Lung (tissue), 12 donors: ENCODE results near the gene AP1G2. TPM values are rescaled to one million over a fixed set of nuclear protein-coding genes. Genes with fewer than 3 reads are reported as not detected.

Experiments
- ATAC-seq: fragments of 200-7000 bp; cut with Tn5 transposase; one replicate; pipeline ENCODE4 v1.9.1; 2020; ENCODE audit warnings: moderate number of reproducible peaks; ENCODE audit not compliant: insufficient read depth, low FRiP score
- DNase-seq, 3 donors: peaks; one replicate each; pipeline ENCODE4 v3.0.0-alpha.2; 2013 to 2017
- H3K27ac ChIP-seq, 2 donors: one replicate each; pipeline ENCODE4 v1.5.1; 2013; ENCODE audit warnings: mild to moderate bottlenecking in 2 of 2, moderate library complexity in 2 of 2, control low read depth in 1 of 2, inconsistent platforms in 1 of 2, low read depth in 1 of 2, low read length in 1 of 2
- H3K27me3 ChIP-seq, 3 donors: one replicate each; pipeline ENCODE4 v1.5.1; 2013; ENCODE audit warnings: low read length in 2 of 3; ENCODE audit not compliant: control insufficient read depth in 3 of 3, insufficient read depth in 3 of 3
- H3K36me3 ChIP-seq, 4 donors: one replicate each; pipeline ENCODE4 v1.5.1; 2013; ENCODE audit warnings: low read length in 4 of 4, mild to moderate bottlenecking in 1 of 4, moderate library complexity in 1 of 4; ENCODE audit not compliant: control insufficient read depth in 4 of 4, insufficient read depth in 4 of 4
- H3K4me1 ChIP-seq, 5 donors: one replicate each; pipeline ENCODE4 v1.5.1; 2013; ENCODE audit warnings: low read length in 5 of 5, mild to moderate bottlenecking in 2 of 5, moderate library complexity in 1 of 5; ENCODE audit not compliant: control insufficient read depth in 5 of 5, insufficient read depth in 5 of 5
- H3K4me3 ChIP-seq: one replicate; pipeline ENCODE4 v1.5.1; 2013; ENCODE audit warnings: mild to moderate bottlenecking, control low read depth, moderate library complexity
- H3K9ac ChIP-seq, 2 donors: one replicate each; pipeline ENCODE4 v1.5.1; 2013; ENCODE audit warnings: low read length in 2 of 2, control low read depth in 1 of 2; ENCODE audit not compliant: insufficient read depth in 1 of 2
- H3K9me3 ChIP-seq, 4 donors: one replicate each; pipeline ENCODE4 v1.5.1; 2013; ENCODE audit warnings: low read length in 3 of 4, mild to moderate bottlenecking in 1 of 4, moderate library complexity in 1 of 4; ENCODE audit not compliant: control insufficient read depth in 4 of 4, insufficient read depth in 3 of 4
- WGBS, 2 donors: extraction: QIAGEN DNeasy Blood & Tissue Kit; methylation state at CpG; one replicate each; pipeline ENCODE4 v1.1.7; 2013; 5-methylcytosine and 5-hydroxymethylcytosine counted together
- polyA plus RNA-seq, 2 donors: library from polyadenylated mRNA; stranded (reverse); fragments of 200-250 nt; gene quantifications; one replicate each; pipeline ENCODE4 v1.2.1, GENCODE V29; 2013
- total RNA-seq, 2 donors: library from RNA; depleted of rRNA in 1 of 2; stranded (reverse); fragments of >200 nt in 1 of 2; gene quantifications; one replicate each; pipeline ENCODE4 v1.2.1, GENCODE V29; 2014 to 2021
- TF ChIP-seq, protein P1 (sequence below): IDR thresholded peaks from 2 replicates; pipeline ENCODE4 v1.5.1; 2012; ENCODE audit warnings: mild to moderate bottlenecking; ENCODE audit errors: control extremely low read depth, extremely low read depth
- donor health status: control.
- donor health status: control.
- donor health status: Bipolar disorder and iron deficiency.
- donor health status: healthy.
- donor health status: DM: yes; HTN: yes; CAD: no.

AP1G2 gene
- total and polyA plus RNA-seq, 4 donors: 48.0 to 106 (median 81.8) TPM

DNA sequence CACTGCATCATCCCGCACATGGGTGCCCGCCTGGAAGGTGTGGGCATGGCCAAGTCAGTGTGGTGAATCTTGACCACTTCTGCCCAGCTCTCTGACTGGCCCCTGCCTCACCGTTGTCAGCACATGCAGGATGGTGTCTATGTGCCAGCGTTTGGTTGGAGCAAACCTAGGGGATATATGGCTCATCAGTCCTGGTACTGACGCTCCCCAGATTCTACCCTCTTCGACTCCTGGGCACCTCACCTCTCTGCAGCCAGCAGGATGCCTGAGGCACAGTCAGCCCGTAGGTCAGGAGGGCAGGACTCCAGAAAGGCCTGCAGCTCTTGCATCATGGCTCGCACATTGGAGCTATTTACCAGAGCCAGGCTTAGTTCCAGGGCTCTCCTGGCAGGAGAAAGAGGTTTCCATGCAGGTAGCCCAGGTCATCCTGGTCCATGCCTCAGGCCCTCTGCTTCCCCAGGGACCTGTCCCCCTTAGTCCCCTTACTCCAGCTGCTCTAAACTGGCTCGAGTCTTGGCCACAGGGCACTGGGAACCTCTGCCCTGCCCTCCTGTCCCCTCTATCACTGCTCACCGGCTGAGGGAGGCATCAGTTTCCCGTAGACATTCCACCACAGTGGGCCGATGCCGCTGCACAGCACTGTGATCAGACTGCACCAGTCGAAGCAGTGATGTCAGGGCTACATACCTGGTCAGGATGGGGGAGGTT is 4.0 kb downstream of the AP1G2 start:
- H3K36me3 ChIP-seq: peaks cover 0 to 29% (median 18%) of the 10 kb centered on the region in 4 donors

GRCh38 chr14:23562822-23563472 is 4.6 kb downstream of the AP1G2 start:
- DNase-seq: peak; percentile 49 to 63 (median 57)
- no peak overlapping the region for H3K4me3 ChIP-seq
- no peak overlapping the region for H3K9ac ChIP-seq
- peak overlapping the region in 1 of 2 donors; percentile 5 for H3K27ac ChIP-seq
- peaks cover 0 to 32% (median 19%) of the 10 kb centered on the region in 4 donors for H3K36me3 ChIP-seq
- H3K4me1 ChIP-seq: peaks cover 0 to 13% (median 2%) of the 10 kb centered on the region in 5 donors
- H3K27me3 ChIP-seq: no peaks in the 10 kb centered on the region
- no peaks in the 10 kb centered on the region for H3K9me3 ChIP-seq
- TF ChIP-seq, protein P1, sequence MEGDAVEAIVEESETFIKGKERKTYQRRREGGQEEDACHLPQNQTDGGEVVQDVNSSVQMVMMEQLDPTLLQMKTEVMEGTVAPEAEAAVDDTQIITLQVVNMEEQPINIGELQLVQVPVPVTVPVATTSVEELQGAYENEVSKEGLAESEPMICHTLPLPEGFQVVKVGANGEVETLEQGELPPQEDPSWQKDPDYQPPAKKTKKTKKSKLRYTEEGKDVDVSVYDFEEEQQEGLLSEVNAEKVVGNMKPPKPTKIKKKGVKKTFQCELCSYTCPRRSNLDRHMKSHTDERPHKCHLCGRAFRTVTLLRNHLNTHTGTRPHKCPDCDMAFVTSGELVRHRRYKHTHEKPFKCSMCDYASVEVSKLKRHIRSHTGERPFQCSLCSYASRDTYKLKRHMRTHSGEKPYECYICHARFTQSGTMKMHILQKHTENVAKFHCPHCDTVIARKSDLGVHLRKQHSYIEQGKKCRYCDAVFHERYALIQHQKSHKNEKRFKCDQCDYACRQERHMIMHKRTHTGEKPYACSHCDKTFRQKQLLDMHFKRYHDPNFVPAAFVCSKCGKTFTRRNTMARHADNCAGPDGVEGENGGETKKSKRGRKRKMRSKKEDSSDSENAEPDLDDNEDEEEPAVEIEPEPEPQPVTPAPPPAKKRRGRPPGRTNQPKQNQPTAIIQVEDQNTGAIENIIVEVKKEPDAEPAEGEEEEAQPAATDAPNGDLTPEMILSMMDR: peak; percentile 65
- ATAC-seq: no peak
- WGBS, 2 donors: 97 to 100% methylated on average over 2 of the region's 2 CpGs

More for the DNA sequence above, 4.0 kb downstream of the AP1G2 start:
- TF ChIP-seq, protein P1: no peak
- H3K4me1 ChIP-seq: peaks cover 0 to 19% (median 5%) of the 10 kb centered on the region in 5 donors
- no peak overlapping the region for H3K4me3 ChIP-seq
- H3K27me3 ChIP-seq: no peaks in the 10 kb centered on the region
- whole genome bisulfite sequencing, 2 donors: 87 to 92% methylated on average over 14 of the region's 14 CpGs
- ATAC-seq (no peak), DNase-seq (no peak)
- H3K9ac ChIP-seq: no peak overlapping the region
- H3K27ac ChIP-seq: peak overlapping the region in 1 of 2 donors; percentile 5
- H3K9me3 ChIP-seq: no peaks in the 10 kb centered on the region

DNA sequence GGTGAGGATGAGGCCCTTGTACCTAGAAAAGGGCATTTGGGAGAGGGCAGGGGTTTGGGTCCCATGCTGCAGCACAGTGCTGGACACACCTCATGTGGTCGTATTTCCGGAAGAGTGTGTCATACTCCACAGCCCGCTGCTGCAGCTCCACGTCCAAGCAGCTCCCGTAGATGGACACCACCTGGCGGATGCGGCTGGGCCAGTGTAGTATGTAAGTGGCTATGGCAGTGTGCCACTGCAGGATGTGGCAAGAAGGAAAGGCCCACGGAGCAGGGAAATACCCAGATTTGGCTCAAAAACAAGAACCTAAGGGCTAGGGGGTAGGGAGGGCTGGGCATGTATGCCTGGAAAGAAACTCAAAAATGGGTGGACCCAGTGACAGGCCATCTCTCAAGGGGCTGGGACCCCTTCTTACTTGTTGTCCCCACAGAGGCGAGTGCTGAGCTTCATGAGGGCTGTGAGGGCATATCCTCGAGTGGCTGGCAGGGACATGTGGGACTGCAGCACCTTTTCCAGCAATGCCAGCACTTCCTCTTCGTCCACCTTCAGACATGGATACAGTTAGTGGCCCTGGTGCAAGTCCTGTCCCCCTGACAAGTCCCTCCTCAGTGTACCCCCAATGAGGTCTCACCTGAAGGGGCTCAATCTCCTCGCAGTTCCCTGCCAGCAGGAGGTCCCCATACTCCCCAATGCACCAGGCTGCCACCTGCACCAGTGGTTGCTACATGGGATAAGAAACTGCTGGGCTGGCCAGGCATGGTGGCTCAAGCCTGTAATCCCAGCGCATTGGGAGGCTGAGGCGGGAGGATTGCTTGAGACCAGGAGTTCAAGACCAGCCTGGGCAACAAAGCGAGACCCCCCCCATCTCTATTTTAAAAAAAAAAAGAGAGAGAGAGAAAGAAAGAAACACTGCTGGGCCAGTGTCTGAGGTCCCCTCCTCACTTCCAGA is 5.4 kb downstream of the AP1G2 start:
- DNase-seq (no peak), ATAC-seq (no peak)
- 71 to 83% methylated on average over 15 of the region's 15 CpGs for WGBS, 2 donors
- Histone ChIP-seq H3K36me3 (peaks cover 0 to 32% (median 19%) of the 10 kb centered on the region in 4 donors), H3K9me3 (no peaks in the 10 kb centered on the region), H3K27me3 (no peaks in the 10 kb centered on the region), H3K27ac (peak overlapping the region in 1 of 2 donors; percentile 26), H3K9ac (no peak overlapping the region), H3K4me3 (no peak overlapping the region), H3K4me1 (peaks cover 0 to 9% (median 0%) of the 10 kb centered on the region in 5 donors)
- TF ChIP-seq, protein P1: no peak
